ENCODE data around the gene SYCP3. TPM values are rescaled to one million over a fixed set of nuclear protein-coding genes. Genes with fewer than 3 reads are reported as not detected.
A peak's percentile ranks its signal among the peaks of the same experiment; 100 is the strongest.

The SYCP3 gene
- total and polyA plus RNA-seq, 2 experiments from 2014 or later: 0.07 to 1.2 TPM

GRCh38 chr12:101706403-101706802, 32.9 kb downstream of the SYCP3 start:
- TF ChIP-seq CTCF (IDR thresholded peaks at IDR 0.05; ENCODE audit: poor library complexity) (no peak), EZH2phosphoT487 (IDR thresholded peaks at IDR 0.05; ENCODE audit: low read depth, severe bottlenecking, unreplicated experiment) (no peak), EZH2 (IDR thresholded peaks at IDR 0.05; ENCODE audit: borderline replicate concordance) (no peak)
- WGBS (ENCODE audit: low lambda C conversion rate, missing lambda C conversion rate): 95% methylated on average over 1 of the region's 1 CpG
- Histone ChIP-seq H3K79me2 (peaks cover 86% of the 10 kb centered on the region), H3K36me3 (replicated peaks; ENCODE audit: insufficient read depth, low read depth) (no peaks in the 10 kb centered on the region), H3K9me3 (ENCODE audit: low read depth) (no peaks in the 10 kb centered on the region), H3K9me2 (replicated peaks; ENCODE audit: insufficient read depth) (no peaks in the 10 kb centered on the region), H3K27ac (no peak overlapping the region), H2AFZ (no peak overlapping the region), H3K4me3 (no peak overlapping the region), H3K27me3 (no peaks in the 10 kb centered on the region), H3K4me1 (ENCODE audit: insufficient read depth) (peaks cover 17% of the 10 kb centered on the region), H3K4me2 (peak overlapping the region; percentile 24), H4K20me1 (ENCODE audit: insufficient read depth, poor library complexity, severe bottlenecking) (peaks cover 35% of the 10 kb centered on the region)
- no peak for DNase-seq (ENCODE audit: low spot score)

DNA sequence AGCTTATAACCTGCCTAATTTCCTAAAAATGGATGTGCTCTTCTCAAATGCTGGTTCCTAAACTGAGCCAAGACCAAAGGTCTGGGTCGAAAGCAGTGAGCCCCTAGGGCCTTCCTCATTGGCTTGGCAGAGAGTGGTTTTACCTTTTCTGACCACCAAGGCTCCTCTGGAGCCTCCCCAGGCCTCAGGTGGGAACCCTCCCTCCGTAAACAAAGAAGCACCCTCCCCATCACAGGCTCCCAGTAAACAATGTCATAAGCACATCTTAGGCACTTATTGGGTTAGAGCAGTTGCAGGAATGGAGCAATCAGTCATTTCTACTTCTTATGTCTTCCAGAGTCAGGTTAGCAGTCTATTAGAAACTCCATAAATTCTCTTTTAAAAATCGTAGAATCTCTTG, 35.8 kb downstream of the SYCP3 start:
- Histone ChIP-seq H3K4me3 (no peak overlapping the region), H3K4me1 (ENCODE audit: insufficient read depth) (peaks cover 20% of the 10 kb centered on the region), H3K9me3 (ENCODE audit: low read depth) (no peaks in the 10 kb centered on the region), H3K4me2 (no peak overlapping the region), H3K36me3 (replicated peaks; ENCODE audit: insufficient read depth, low read depth) (no peaks in the 10 kb centered on the region), H3K27me3 (no peaks in the 10 kb centered on the region), H2AFZ (no peak overlapping the region), H3K79me2 (peaks cover 85% of the 10 kb centered on the region), H4K20me1 (ENCODE audit: insufficient read depth, poor library complexity, severe bottlenecking) (peaks cover 41% of the 10 kb centered on the region), H3K9me2 (replicated peaks; ENCODE audit: insufficient read depth) (no peaks in the 10 kb centered on the region), H3K27ac (no peak overlapping the region)
- no peak for DNase-seq (ENCODE audit: low spot score)
- WGBS (ENCODE audit: low lambda C conversion rate, missing lambda C conversion rate): 70% methylated on average over 3 of the region's 3 CpGs
- no peak for TF ChIP-seq EZH2phosphoT487 (IDR thresholded peaks at IDR 0.05; ENCODE audit: low read depth, severe bottlenecking, unreplicated experiment)

- Histone ChIP-seq H3K27ac (no peak overlapping the region), H3K9me3 (ENCODE audit: low read depth) (no peaks in the 10 kb centered on the region), H3K36me3 (replicated peaks; ENCODE audit: insufficient read depth, low read depth) (no peaks in the 10 kb centered on the region), H3K27me3 (no peaks in the 10 kb centered on the region), H3K79me2 (peaks cover 63% of the 10 kb centered on the region), H3K9me2 (replicated peaks; ENCODE audit: insufficient read depth) (no peaks in the 10 kb centered on the region), H3K4me1 (ENCODE audit: insufficient read depth) (peaks cover 21% of the 10 kb centered on the region), H3K4me3 (no peak overlapping the region), H3K4me2 (peak overlapping the region; percentile 95), H2AFZ (no peak overlapping the region), H4K20me1 (ENCODE audit: insufficient read depth, poor library complexity, severe bottlenecking) (peaks cover 26% of the 10 kb centered on the region)
- TF ChIP-seq EZH2 (IDR thresholded peaks at IDR 0.05; ENCODE audit: borderline replicate concordance) (no peak), EZH2phosphoT487 (IDR thresholded peaks at IDR 0.05; ENCODE audit: low read depth, severe bottlenecking, unreplicated experiment) (no peak), CTCF (IDR thresholded peaks at IDR 0.05; ENCODE audit: poor library complexity) (no peak)
- 84% methylated on average over 2 of the region's 2 CpGs for WGBS (ENCODE audit: low lambda C conversion rate, missing lambda C conversion rate)
- no peak for DNase-seq (ENCODE audit: low spot score)
Measured at GRCh38 chr12:101700299-101700820, 38.9 kb downstream of the SYCP3 start.

- H3K4me2 ChIP-seq: peak overlapping the region; percentile 95
- H3K27me3 ChIP-seq: no peaks in the 10 kb centered on the region
- no peaks in the 10 kb centered on the region for H3K9me3 ChIP-seq (ENCODE audit: low read depth)
- H3K36me3 ChIP-seq (replicated peaks; ENCODE audit: insufficient read depth, low read depth): no peaks in the 10 kb centered on the region
- DNase-seq (ENCODE audit: low spot score): no peak
- H3K4me3 ChIP-seq: peak overlapping the region; percentile 66
- 76% methylated on average over 12 of the region's 12 CpGs for WGBS (ENCODE audit: low lambda C conversion rate, missing lambda C conversion rate)
- TF ChIP-seq CTCF (IDR thresholded peaks at IDR 0.05; ENCODE audit: poor library complexity) (peak; percentile 20), EZH2phosphoT487 (IDR thresholded peaks at IDR 0.05; ENCODE audit: low read depth, severe bottlenecking, unreplicated experiment) (no peak), EZH2 (IDR thresholded peaks at IDR 0.05; ENCODE audit: borderline replicate concordance) (no peak)
- peak overlapping the region; percentile 79 for H2AFZ ChIP-seq
- H3K27ac ChIP-seq: peak overlapping the region; percentile 91
- H4K20me1 ChIP-seq (ENCODE audit: insufficient read depth, poor library complexity, severe bottlenecking): peaks cover 26% of the 10 kb centered on the region
- H3K79me2 ChIP-seq: peaks cover 58% of the 10 kb centered on the region
- no peaks in the 10 kb centered on the region for H3K9me2 ChIP-seq (replicated peaks; ENCODE audit: insufficient read depth)
- peaks cover 21% of the 10 kb centered on the region for H3K4me1 ChIP-seq (ENCODE audit: insufficient read depth)
Measured at GRCh38 chr12:101698800-101699347, 40.4 kb downstream of the SYCP3 start.

All from hepatocyte (in vitro differentiated cells).